ENCODE measurements around the gene MYO3B.
A peak's percentile ranks its signal among the peaks of the same experiment; 100 is the strongest.

- TF ChIP-seq HMGXB4 (CRISPR knock-in tag; IDR thresholded peaks at IDR 0.05; ENCODE audit: borderline replicate concordance) (no peak), USF2 (IDR thresholded peaks at IDR 0.05) (no peak), EP300 (IDR thresholded peaks at IDR 0.05) (no peak), CTCF (IDR thresholded peaks at IDR 0.05) (peak; percentile 53), SREBF2 (IDR thresholded peaks at IDR 0.05) (no peak), MAX (IDR thresholded peaks at IDR 0.05) (no peak), MYC (IDR thresholded peaks at IDR 0.05; ENCODE audit: borderline replicate concordance, low read length) (no peak), SMC3 (IDR thresholded peaks at IDR 0.05) (peak; percentile 58; the same call in 2 of the 3 replicates), TP53 (CRISPR knock-in tag; IDR thresholded peaks at IDR 0.05) (no peak), E2F6 (IDR thresholded peaks at IDR 0.05; ENCODE audit: borderline replicate concordance, low read depth) (no peak), CEBPB (IDR thresholded peaks at IDR 0.05) (no peak), POLR2A (IDR thresholded peaks at IDR 0.05; ENCODE audit: low read length) (no peak)
Observed at GRCh38 chr2:170396799-170397459, 219.0 kb downstream of the MYO3B start.
